ENCODE results near the gene TIE1.

Gene TIE1

GRCh38 chr1:43309405-43310025 lies 8.7 kb downstream of the TIE1 start:
- DNase-seq (ENCODE audit: low spot score), result no peak
- in situ Hi-C loops (cut with MboI; ENCODE audit: low pct_unique_long_range_greater_than_20kb, low sequenced_read_pairs, unreplicated experiment), result no loop called here
- TF ChIP-seq CTCF (IDR thresholded peaks at IDR 0.05; ENCODE audit: extremely low read depth, insufficient read depth, missing control alignments), result no peak

GRCh38 chr1:43311521-43311920 lies 10.7 kb downstream of the TIE1 start:
- in situ Hi-C loops (cut with MboI; ENCODE audit: low pct_unique_long_range_greater_than_20kb, low sequenced_read_pairs, unreplicated experiment), result no loop called here
- TF ChIP-seq CTCF (IDR thresholded peaks at IDR 0.05; ENCODE audit: extremely low read depth, insufficient read depth, missing control alignments), result no peak
- DNase-seq (ENCODE audit: low spot score), result no peak

GRCh38 chr1:43312212-43312623 lies 11.4 kb downstream of the TIE1 start:
- in situ Hi-C loops (cut with MboI; ENCODE audit: low pct_unique_long_range_greater_than_20kb, low sequenced_read_pairs, unreplicated experiment), result no loop called here
- no peak for TF ChIP-seq CTCF (IDR thresholded peaks at IDR 0.05; ENCODE audit: extremely low read depth, insufficient read depth, missing control alignments)
- DNase-seq (ENCODE audit: low spot score), result no peak

- DNase-seq (ENCODE audit: low spot score), result no peak
- in situ Hi-C loops (cut with MboI; ENCODE audit: low pct_unique_long_range_greater_than_20kb, low sequenced_read_pairs, unreplicated experiment), result no loop called here
- no peak for TF ChIP-seq CTCF (IDR thresholded peaks at IDR 0.05; ENCODE audit: extremely low read depth, insufficient read depth, missing control alignments)
These were observed 12.1 kb downstream of the TIE1 start for GRCh38 chr1:43312663-43313515.

GRCh38 chr1:43313771-43314170 lies 13.0 kb downstream of the TIE1 start:
- no peak for DNase-seq (ENCODE audit: low spot score)
- no peak for TF ChIP-seq CTCF (IDR thresholded peaks at IDR 0.05; ENCODE audit: extremely low read depth, insufficient read depth, missing control alignments)
- in situ Hi-C loops (cut with MboI; ENCODE audit: low pct_unique_long_range_greater_than_20kb, low sequenced_read_pairs, unreplicated experiment), result no loop called here

- in situ Hi-C loops (cut with MboI; ENCODE audit: low pct_unique_long_range_greater_than_20kb, low sequenced_read_pairs, unreplicated experiment), result no loop called here
- no peak for TF ChIP-seq CTCF (IDR thresholded peaks at IDR 0.05; ENCODE audit: extremely low read depth, insufficient read depth, missing control alignments)
- no peak for DNase-seq (ENCODE audit: low spot score)
These were observed 13.5 kb downstream of the TIE1 start for GRCh38 chr1:43314233-43314632.
